Calu3 (cell line): ENCODE results near the gene SLC6A9. TPM values are rescaled to one million over a fixed set of nuclear protein-coding genes. Genes with fewer than 3 reads are reported as not detected.

Experiments
- BruUV-seq: library from RNA; stranded (reverse); fragments of 400-500 nt; replicated peaks from 2 replicates; lab custom pipeline; 2021; lab: Mats Ljungman, UMichigan
- CTCF ChIA-PET: fragments of 300-600 bp; sonication (Branson Sonifier 250); formaldehyde crosslinking; loops from one replicate; lab custom pipeline; 2022; ENCODE audit warnings: antibody characterized with exemption; lab: Charles Lee
- DNase-seq: peaks from one replicate; pipeline ENCODE4 v3.0.0; 2022
- H3K27ac Mint-ChIP-seq: one replicate; pipeline ENCODE4 v1.8.0; 2022; ENCODE audit warnings: mixed read lengths; ENCODE audit not compliant: unreplicated experiment
- H3K27me3 Mint-ChIP-seq: one replicate; pipeline ENCODE4 v1.8.0; 2022; ENCODE audit warnings: mixed read lengths; ENCODE audit not compliant: unreplicated experiment
- H3K36me3 Mint-ChIP-seq: one replicate; pipeline ENCODE4 v1.8.0; 2022; ENCODE audit warnings: mild to moderate bottlenecking, moderate library complexity, mixed read lengths; ENCODE audit not compliant: insufficient read depth, unreplicated experiment
- H3K4me1 Mint-ChIP-seq: one replicate; pipeline ENCODE4 v1.8.0; 2022; ENCODE audit warnings: mild to moderate bottlenecking, low read depth, mixed read lengths; ENCODE audit not compliant: unreplicated experiment
- H3K4me3 Mint-ChIP-seq: one replicate; pipeline ENCODE4 v1.8.0; 2022; ENCODE audit warnings: mild to moderate bottlenecking, low read depth, moderate library complexity, mixed read lengths; ENCODE audit not compliant: unreplicated experiment
- H3K9me3 Mint-ChIP-seq: one replicate; pipeline ENCODE4 v1.8.0; 2022; ENCODE audit warnings: low read depth, mixed read lengths; ENCODE audit not compliant: unreplicated experiment
- CTCF ChIP-seq: fragments of 200-600 bp; IDR thresholded peaks from one replicate; pipeline ENCODE4 v1.8.0; 2022; ENCODE audit warnings: antibody characterized with exemption; ENCODE audit not compliant: unreplicated experiment
- intact Hi-C: fragments of 100-400 bp; cut with micrococcal nuclease; formaldehyde crosslinking; loops from one replicate; pipeline ENCODE4 v1.10.0; 2022; ENCODE audit not compliant: unreplicated experiment
- total RNA-seq: library from RNA; stranded (reverse); gene quantifications from 2 replicates; pipeline ENCODE4 v1.2.3, GENCODE V29; 2022

The SLC6A9 gene
- total RNA-seq, 1 experiment from 2014 or later: 18.2 TPM

- BruUV-seq: no TSS peak
- Mint-ChIP-seq H3K4me1 (no peaks in the 10 kb centered on the region), H3K9me3 (no peaks in the 10 kb centered on the region), H3K4me3 (no peak overlapping the region), H3K27me3 (no peaks in the 10 kb centered on the region), H3K27ac (no peak overlapping the region), H3K36me3 (no peaks in the 10 kb centered on the region)
- no peak for DNase-seq
- TF ChIP-seq CTCF: no peak
- intact Hi-C loops: no loop called here
- CTCF ChIA-PET: no interaction called here
Measured at GRCh38 chr1:43963006-43963405, 68.3 kb downstream of the SLC6A9 start.

- no peaks in the 10 kb centered on the region for H3K36me3 Mint-ChIP-seq
- CTCF ChIA-PET: no interaction called here
- intact Hi-C loops: no loop called here
- no peak overlapping the region for H3K4me3 Mint-ChIP-seq
- H3K4me1 Mint-ChIP-seq: no peaks in the 10 kb centered on the region
- no TSS peak for BruUV-seq
- no peak for DNase-seq
- H3K9me3 Mint-ChIP-seq: no peaks in the 10 kb centered on the region
- TF ChIP-seq CTCF: no peak
- H3K27ac Mint-ChIP-seq: no peak overlapping the region
- no peaks in the 10 kb centered on the region for H3K27me3 Mint-ChIP-seq
Measured at GRCh38 chr1:43962324-43962723, 68.9 kb downstream of the SLC6A9 start.

- intact Hi-C loops: no loop called here
Measured at GRCh38 chr1:43961692-43962091, 69.6 kb downstream of the SLC6A9 start.

GRCh38 chr1:43960798-43961197, 70.5 kb downstream of the SLC6A9 start:
- no peak for DNase-seq
- intact Hi-C loops: no loop called here
- Mint-ChIP-seq H3K36me3 (no peaks in the 10 kb centered on the region), H3K9me3 (no peaks in the 10 kb centered on the region), H3K4me1 (no peaks in the 10 kb centered on the region), H3K27ac (no peak overlapping the region), H3K4me3 (no peak overlapping the region), H3K27me3 (no peaks in the 10 kb centered on the region)
- TF ChIP-seq CTCF: no peak
- BruUV-seq: no TSS peak
- CTCF ChIA-PET: no interaction called here

More at GRCh38 chr1:43961692-43962091, 69.6 kb downstream of the SLC6A9 start:
- Mint-ChIP-seq H3K4me3 (no peak overlapping the region), H3K27ac (no peak overlapping the region), H3K9me3 (no peaks in the 10 kb centered on the region), H3K4me1 (no peaks in the 10 kb centered on the region), H3K36me3 (no peaks in the 10 kb centered on the region), H3K27me3 (no peaks in the 10 kb centered on the region)
- no peak for DNase-seq
- BruUV-seq: no TSS peak
- CTCF ChIA-PET: no interaction called here
- no peak for TF ChIP-seq CTCF
